ENCODE measurements around the gene MFAP3. TPM values are rescaled to one million over a fixed set of nuclear protein-coding genes. Genes with fewer than 3 reads are reported as not detected.
A peak's percentile ranks its signal among the peaks of the same experiment; 100 is the strongest.

Gene MFAP3
- total and polyA plus RNA-seq, 2 of the 13 experiments (the other 11 are each of a cell fraction or from before 2014, with no cell fraction given): 12.1 to 28.3 TPM

DNA sequence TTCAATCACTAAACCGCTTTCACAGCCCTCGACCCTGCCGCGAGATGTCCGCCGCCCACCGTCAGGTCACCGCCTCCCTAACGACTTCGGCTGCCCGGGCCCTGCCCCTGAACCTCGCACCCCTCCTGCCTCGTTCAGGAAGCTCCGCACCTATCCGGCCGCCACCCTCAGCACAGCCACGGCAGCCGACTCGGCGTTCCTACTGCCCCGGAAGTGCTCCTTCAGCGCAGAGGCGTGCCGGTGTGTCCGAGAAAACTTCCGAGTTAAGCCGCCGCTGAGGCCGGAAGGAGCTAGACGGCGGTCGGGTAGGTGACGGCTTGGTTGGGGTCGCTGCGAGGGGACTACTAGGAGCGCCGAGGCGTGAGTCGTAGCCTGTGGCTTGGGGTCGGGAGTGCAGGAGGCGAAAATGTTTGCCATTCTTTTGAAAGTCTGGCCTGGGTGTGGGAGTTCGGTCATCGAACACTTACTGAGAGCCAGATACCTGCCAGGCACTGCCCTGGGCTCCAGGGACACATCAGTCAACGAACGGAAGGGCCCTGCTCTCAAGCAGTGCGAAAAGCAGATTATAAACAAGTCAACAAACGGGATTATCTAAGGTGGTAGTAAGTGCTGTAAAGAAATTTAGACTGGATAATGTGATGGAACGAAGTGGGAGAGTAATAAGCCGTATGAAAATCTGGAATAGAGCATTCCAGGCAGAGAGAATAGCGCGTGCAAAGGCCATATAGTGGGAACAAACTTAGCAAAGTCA lies at the start of gene MFAP3, which contains the start of gene FAM114A2 (continued):
- TF ChIP-seq, protein P1, sequence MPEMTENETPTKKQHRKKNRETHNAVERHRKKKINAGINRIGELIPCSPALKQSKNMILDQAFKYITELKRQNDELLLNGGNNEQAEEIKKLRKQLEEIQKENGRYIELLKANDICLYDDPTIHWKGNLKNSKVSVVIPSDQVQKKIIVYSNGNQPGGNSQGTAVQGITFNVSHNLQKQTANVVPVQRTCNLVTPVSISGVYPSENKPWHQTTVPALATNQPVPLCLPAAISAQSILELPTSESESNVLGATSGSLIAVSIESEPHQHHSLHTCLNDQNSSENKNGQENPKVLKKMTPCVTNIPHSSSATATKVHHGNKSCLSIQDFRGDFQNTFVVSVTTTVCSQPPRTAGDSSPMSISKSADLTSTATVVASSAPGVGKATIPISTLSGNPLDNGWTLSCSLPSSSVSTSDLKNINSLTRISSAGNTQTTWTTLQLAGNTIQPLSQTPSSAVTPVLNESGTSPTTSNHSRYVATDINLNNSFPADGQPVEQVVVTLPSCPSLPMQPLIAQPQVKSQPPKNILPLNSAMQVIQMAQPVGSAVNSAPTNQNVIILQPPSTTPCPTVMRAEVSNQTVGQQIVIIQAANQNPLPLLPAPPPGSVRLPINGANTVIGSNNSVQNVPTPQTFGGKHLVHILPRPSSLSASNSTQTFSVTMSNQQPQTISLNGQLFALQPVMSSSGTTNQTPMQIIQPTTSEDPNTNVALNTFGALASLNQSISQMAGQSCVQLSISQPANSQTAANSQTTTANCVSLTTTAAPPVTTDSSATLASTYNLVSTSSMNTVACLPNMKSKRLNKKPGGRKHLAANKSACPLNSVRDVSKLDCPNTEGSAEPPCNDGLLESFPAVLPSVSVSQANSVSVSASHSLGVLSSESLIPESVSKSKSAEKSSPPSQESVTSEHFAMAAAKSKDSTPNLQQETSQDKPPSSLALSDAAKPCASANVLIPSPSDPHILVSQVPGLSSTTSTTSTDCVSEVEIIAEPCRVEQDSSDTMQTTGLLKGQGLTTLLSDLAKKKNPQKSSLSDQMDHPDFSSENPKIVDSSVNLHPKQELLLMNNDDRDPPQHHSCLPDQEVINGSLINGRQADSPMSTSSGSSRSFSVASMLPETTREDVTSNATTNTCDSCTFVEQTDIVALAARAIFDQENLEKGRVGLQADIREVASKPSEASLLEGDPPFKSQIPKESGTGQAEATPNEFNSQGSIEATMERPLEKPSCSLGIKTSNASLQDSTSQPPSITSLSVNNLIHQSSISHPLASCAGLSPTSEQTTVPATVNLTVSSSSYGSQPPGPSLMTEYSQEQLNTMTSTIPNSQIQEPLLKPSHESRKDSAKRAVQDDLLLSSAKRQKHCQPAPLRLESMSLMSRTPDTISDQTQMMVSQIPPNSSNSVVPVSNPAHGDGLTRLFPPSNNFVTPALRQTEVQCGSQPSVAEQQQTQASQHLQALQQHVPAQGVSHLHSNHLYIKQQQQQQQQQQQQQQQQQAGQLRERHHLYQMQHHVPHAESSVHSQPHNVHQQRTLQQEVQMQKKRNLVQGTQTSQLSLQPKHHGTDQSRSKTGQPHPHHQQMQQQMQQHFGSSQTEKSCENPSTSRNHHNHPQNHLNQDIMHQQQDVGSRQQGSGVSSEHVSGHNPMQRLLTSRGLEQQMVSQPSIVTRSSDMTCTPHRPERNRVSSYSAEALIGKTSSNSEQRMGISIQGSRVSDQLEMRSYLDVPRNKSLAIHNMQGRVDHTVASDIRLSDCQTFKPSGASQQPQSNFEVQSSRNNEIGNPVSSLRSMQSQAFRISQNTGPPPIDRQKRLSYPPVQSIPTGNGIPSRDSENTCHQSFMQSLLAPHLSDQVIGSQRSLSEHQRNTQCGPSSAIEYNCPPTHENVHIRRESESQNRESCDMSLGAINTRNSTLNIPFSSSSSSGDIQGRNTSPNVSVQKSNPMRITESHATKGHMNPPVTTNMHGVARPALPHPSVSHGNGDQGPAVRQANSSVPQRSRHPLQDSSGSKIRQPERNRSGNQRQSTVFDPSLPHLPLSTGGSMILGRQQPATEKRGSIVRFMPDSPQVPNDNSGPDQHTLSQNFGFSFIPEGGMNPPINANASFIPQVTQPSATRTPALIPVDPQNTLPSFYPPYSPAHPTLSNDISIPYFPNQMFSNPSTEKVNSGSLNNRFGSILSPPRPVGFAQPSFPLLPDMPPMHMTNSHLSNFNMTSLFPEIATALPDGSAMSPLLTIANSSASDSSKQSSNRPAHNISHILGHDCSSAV (CRISPR knock-in tag; IDR thresholded peaks at IDR 0.05; ENCODE audit: borderline replicate concordance): 0 out of 2 replicates have a peak, but pooled peaks have one; percentile 65
- TF ChIP-seq, protein P2, sequence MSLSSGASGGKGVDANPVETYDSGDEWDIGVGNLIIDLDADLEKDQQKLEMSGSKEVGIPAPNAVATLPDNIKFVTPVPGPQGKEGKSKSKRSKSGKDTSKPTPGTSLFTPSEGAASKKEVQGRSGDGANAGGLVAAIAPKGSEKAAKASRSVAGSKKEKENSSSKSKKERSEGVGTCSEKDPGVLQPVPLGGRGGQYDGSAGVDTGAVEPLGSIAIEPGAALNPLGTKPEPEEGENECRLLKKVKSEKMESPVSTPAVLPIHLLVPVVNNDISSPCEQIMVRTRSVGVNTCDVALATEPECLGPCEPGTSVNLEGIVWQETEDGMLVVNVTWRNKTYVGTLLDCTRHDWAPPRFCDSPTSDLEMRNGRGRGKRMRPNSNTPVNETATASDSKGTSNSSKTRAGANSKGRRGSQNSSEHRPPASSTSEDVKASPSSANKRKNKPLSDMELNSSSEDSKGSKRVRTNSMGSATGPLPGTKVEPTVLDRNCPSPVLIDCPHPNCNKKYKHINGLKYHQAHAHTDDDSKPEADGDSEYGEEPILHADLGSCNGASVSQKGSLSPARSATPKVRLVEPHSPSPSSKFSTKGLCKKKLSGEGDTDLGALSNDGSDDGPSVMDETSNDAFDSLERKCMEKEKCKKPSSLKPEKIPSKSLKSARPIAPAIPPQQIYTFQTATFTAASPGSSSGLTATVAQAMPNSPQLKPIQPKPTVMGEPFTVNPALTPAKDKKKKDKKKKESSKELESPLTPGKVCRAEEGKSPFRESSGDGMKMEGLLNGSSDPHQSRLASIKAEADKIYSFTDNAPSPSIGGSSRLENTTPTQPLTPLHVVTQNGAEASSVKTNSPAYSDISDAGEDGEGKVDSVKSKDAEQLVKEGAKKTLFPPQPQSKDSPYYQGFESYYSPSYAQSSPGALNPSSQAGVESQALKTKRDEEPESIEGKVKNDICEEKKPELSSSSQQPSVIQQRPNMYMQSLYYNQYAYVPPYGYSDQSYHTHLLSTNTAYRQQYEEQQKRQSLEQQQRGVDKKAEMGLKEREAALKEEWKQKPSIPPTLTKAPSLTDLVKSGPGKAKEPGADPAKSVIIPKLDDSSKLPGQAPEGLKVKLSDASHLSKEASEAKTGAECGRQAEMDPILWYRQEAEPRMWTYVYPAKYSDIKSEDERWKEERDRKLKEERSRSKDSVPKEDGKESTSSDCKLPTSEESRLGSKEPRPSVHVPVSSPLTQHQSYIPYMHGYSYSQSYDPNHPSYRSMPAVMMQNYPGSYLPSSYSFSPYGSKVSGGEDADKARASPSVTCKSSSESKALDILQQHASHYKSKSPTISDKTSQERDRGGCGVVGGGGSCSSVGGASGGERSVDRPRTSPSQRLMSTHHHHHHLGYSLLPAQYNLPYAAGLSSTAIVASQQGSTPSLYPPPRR (CRISPR knock-in tag; IDR thresholded peaks at IDR 0.05; ENCODE audit: borderline replicate concordance): peak; percentile 57; the same call in 1 of the 2 replicates
- peak; percentile 83; the same call in 1 of the 2 replicates for TF ChIP-seq NFATC3 (CRISPR knock-in tag; IDR thresholded peaks at IDR 0.05)
- TF ChIP-seq GATAD1 (CRISPR knock-in tag; IDR thresholded peaks at IDR 0.05): peak; percentile 96
- TF ChIP-seq HOXA9 (CRISPR knock-in tag; IDR thresholded peaks at IDR 0.05; ENCODE audit: borderline replicate concordance): no peak; the same call in 1 of the 2 replicates
- TF ChIP-seq ZMYM3 (CRISPR knock-in tag; IDR thresholded peaks at IDR 0.05): no peak; the same call in 1 of the 2 replicates
- TF ChIP-seq UBTF (CRISPR knock-in tag; IDR thresholded peaks at IDR 0.05): peak; percentile 99
- no peak for TF ChIP-seq EEA1 (CRISPR knock-in tag; IDR thresholded peaks at IDR 0.05; ENCODE audit: borderline replicate concordance)
- TF ChIP-seq POGZ (CRISPR knock-in tag; IDR thresholded peaks at IDR 0.05): peak; percentile 95
